Progenitor cell of endocrine pancreas (in vitro differentiated cells): ENCODE results near the gene SLC27A2. TPM values are rescaled to one million over a fixed set of nuclear protein-coding genes. Genes with fewer than 3 reads are reported as not detected.
"Not testable (repeated sequence)": the region's sequence is repeated elsewhere in the genome, so short reads cannot be mapped to it uniquely, and the experiment has no call there.

Experiments
- DNase-seq: peaks from one replicate; pipeline ENCODE4 v3.0.0; 2021; ENCODE audit warnings: low spot score; ENCODE audit not compliant: unreplicated experiment
- H3K27ac Mint-ChIP-seq: 2 replicates; pipeline ENCODE4 v1.8.0; 2021; ENCODE audit warnings: mild to moderate bottlenecking, moderate library complexity, mixed read lengths
- H3K27me3 Mint-ChIP-seq: 2 replicates; pipeline ENCODE4 v1.8.0; 2021; ENCODE audit warnings: mixed read lengths
- H3K36me3 Mint-ChIP-seq: 2 replicates; pipeline ENCODE4 v1.8.0; 2022; ENCODE audit warnings: mixed read lengths; ENCODE audit not compliant: insufficient read depth
- H3K4me1 Mint-ChIP-seq: 2 replicates; pipeline ENCODE4 v1.8.0; 2021; ENCODE audit warnings: low read depth, mixed read lengths
- H3K4me3 Mint-ChIP-seq: 2 replicates; pipeline ENCODE4 v1.8.0; 2021; ENCODE audit warnings: low read depth, mild to moderate bottlenecking, moderate library complexity, mixed read lengths
- H3K9me3 Mint-ChIP-seq: 2 replicates; pipeline ENCODE4 v1.8.0; 2021; ENCODE audit warnings: low read depth, mixed read lengths
- total RNA-seq: library from RNA; stranded (reverse); gene quantifications from 2 replicates; pipeline ENCODE4 v1.2.1, GENCODE V29; 2021
- TF ChIP-seq, protein P1 (sequence below): fragments of 200-600 bp; sonication (generic); IDR thresholded peaks from one replicate; pipeline ENCODE4 v1.5.0; 2021; ENCODE audit warnings: antibody characterized with exemption, mild to moderate bottlenecking; ENCODE audit not compliant: unreplicated experiment

The SLC27A2 gene
- total RNA-seq, 1 donor from 2014 or later = 10.6 TPM

DNA sequence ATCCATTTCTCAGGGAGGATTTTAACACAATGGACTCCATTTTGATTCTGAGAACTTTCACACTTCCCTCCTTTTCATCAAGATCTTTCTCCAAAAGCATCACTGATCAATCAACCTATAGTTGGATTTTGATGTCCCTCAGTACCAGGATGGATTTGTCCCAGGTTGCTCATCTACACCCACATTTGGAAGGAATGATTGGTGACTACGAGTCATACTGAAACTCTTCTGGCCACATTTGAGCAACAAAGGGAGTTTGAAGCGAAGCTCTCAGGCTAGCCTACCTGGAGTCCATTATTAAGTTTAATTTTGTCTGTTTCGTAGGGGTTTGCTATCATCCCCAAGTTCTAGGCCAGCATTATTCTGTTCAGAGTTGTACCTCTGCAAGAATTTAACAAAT is 31.6 kb upstream of the SLC27A2 start:
- Mint-ChIP-seq H3K4me1 (peaks cover 12% of the 10 kb centered on the region), H3K27ac (no peak overlapping the region), H3K4me3 (no peak overlapping the region), H3K36me3 (no peaks in the 10 kb centered on the region), H3K27me3 (no peaks in the 10 kb centered on the region), H3K9me3 (no peaks in the 10 kb centered on the region)
- DNase-seq = no peak
- TF ChIP-seq, protein P1, sequence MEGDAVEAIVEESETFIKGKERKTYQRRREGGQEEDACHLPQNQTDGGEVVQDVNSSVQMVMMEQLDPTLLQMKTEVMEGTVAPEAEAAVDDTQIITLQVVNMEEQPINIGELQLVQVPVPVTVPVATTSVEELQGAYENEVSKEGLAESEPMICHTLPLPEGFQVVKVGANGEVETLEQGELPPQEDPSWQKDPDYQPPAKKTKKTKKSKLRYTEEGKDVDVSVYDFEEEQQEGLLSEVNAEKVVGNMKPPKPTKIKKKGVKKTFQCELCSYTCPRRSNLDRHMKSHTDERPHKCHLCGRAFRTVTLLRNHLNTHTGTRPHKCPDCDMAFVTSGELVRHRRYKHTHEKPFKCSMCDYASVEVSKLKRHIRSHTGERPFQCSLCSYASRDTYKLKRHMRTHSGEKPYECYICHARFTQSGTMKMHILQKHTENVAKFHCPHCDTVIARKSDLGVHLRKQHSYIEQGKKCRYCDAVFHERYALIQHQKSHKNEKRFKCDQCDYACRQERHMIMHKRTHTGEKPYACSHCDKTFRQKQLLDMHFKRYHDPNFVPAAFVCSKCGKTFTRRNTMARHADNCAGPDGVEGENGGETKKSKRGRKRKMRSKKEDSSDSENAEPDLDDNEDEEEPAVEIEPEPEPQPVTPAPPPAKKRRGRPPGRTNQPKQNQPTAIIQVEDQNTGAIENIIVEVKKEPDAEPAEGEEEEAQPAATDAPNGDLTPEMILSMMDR = no peak

DNA sequence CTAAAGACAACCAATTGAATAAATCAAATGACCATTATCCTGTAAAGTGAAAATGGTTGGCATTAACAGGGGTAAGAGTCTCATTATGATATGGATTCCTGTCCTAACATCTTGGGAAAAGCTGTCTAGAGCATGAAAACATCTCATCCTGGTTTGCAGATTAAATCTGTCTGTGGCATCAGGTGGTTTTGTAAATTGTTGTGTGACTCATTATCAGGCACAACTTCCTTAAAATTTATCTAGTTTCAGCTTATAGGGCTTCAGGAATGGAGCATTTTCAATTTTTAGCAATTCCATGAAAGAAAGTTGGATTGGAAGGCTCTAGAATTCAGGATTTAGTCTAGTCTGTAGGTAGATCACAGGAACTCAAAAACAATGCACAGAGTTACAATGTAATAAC is 31.1 kb upstream of the SLC27A2 start:
- TF ChIP-seq, protein P1 = no peak
- no peaks in the 10 kb centered on the region for H3K9me3 Mint-ChIP-seq
- no peak overlapping the region for H3K4me3 Mint-ChIP-seq
- no peak overlapping the region for H3K27ac Mint-ChIP-seq
- no peaks in the 10 kb centered on the region for H3K27me3 Mint-ChIP-seq
- DNase-seq = no peak
- H3K4me1 Mint-ChIP-seq = peaks cover 11% of the 10 kb centered on the region
- H3K36me3 Mint-ChIP-seq = no peaks in the 10 kb centered on the region

DNA sequence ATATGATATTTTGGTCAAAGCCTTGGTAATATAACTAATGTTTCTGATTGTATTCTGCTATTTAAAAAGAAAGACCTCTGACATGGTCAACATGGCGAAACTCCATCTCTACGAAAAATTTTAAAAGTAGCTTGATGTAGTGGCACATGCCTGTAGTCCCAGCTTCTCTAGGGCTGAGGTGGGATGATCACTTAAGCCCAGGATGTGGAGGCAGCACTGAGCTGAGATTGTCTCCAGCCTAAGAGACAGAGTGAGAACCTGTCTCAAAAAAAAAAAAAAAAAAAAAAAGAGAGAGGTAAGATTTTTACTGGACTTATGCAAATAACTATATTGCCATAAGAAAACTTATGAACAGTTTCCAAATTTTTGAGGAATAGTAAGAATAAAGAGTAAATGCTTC is 30.5 kb upstream of the SLC27A2 start:
- TF ChIP-seq, protein P1 = no peak
- Mint-ChIP-seq H3K36me3 (no peaks in the 10 kb centered on the region), H3K27me3 (no peaks in the 10 kb centered on the region), H3K4me3 (no peak overlapping the region), H3K9me3 (peaks cover 3% of the 10 kb centered on the region), H3K27ac (no peak overlapping the region), H3K4me1 (peaks cover 9% of the 10 kb centered on the region)
- DNase-seq = no peak

DNA sequence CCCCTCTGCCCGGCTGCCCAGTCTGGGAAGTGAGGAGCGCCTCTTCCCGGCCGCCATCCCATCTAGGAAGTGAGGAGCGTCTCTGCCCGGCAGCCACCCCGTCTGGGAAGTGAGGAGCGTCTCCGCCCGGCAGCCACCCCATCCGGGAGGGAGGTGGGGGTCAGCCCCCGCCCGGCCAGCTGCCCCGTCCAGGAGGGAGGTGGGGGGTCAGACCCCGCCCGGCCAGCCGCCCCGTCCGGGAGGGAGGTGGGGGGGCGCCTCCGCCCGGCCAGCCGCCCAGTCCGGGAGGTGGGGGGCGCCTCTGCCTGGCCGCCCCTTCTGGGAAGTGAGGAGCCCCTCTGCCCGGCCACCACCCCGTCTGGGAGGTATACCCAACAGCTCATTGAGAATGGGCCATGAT is 23.8 kb upstream of the SLC27A2 start:
- H3K27me3 Mint-ChIP-seq, H3K36me3 Mint-ChIP-seq: not testable (repeated sequence)
- peaks cover 34% of the 10 kb centered on the region for H3K9me3 Mint-ChIP-seq

DNA sequence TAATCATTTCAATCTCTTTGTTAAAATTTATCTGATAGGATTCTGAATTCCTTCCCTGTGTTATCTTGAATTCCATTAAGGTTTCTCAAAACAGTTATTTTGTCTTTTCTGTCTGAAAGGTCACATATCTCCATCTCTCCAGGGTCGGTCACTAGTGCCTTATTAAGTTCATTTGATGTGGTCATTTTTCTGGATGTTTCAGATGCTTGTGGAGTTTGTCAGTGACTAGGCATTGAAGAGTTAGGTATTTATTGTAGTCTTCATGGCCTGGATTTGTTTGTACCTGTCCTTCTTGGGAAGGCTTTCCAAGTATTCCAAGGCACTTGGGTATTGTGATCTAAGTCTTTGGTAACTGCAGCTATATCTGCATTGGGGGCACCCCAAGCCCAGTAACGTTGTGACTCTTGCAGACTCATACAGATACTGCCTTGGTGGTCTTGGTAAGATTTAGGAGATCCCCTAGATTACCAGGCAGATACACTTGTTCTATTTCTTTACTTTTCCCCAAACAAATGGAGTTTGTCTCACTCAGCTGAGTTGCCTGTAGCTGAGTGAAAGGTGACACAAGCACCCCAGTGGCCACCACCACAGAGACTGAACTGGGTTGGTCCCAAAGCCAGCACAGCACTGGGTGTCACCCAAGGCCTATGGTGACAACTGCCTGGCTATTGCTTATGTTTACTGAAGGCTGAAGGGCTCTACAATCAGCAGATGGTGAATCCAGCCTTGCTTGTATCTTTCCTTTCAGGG is 18.9 kb upstream of the SLC27A2 start:
- peaks cover 4% of the 10 kb centered on the region for H3K4me1 Mint-ChIP-seq
- H3K27me3 Mint-ChIP-seq = no peaks in the 10 kb centered on the region
- TF ChIP-seq, protein P1 = no peak
- H3K27ac Mint-ChIP-seq = no peak overlapping the region
- no peak overlapping the region for H3K4me3 Mint-ChIP-seq
- H3K9me3 Mint-ChIP-seq = peaks cover 22% of the 10 kb centered on the region
- DNase-seq = no peak
- H3K36me3 Mint-ChIP-seq = peaks cover 4% of the 10 kb centered on the region

More for the DNA sequence above, 23.8 kb upstream of the SLC27A2 start:
- not testable (repeated sequence) for H3K4me3 Mint-ChIP-seq, H3K27ac Mint-ChIP-seq, DNase-seq, H3K4me1 Mint-ChIP-seq
